ENCODE data around the gene CAMKK2. TPM values are rescaled to one million over a fixed set of nuclear protein-coding genes. Genes with fewer than 3 reads are reported as not detected.
A peak's percentile ranks its signal among the peaks of the same experiment; 100 is the strongest.

Gene CAMKK2
- total and polyA plus RNA-seq, 2 of the 4 experiments (the other 2 are of a cell fraction): 15.2 to 24.7 TPM

- Histone ChIP-seq H3K4me2 (ENCODE audit: low read depth, low read length) (peak overlapping the region; percentile 11; the same call in 1 of the 2 replicates), H3K36me3 (ENCODE audit: control insufficient read depth, insufficient read depth, low read length) (no peaks in the 10 kb centered on the region), H2AK9ac (replicated peaks; ENCODE audit: low read depth, low read length, poor library complexity) (no peak overlapping the region), H3K56ac (ENCODE audit: extremely low read depth, insufficient read depth, low read length) (no peak overlapping the region; the same call in 1 of the 2 replicates), H3K23ac (ENCODE audit: low read depth, low read length) (peak overlapping the region; percentile 21; the same call in 1 of the 2 replicates), H2AK5ac (ENCODE audit: low read depth, low read length) (no peak overlapping the region; the same call in 1 of the 2 replicates), H3K4ac (ENCODE audit: low read depth, low read length) (peak overlapping the region; percentile 68; the same call in 1 of the 2 replicates), H3K9me3 (ENCODE audit: control insufficient read depth, insufficient read depth, low read length) (no peaks in the 10 kb centered on the region), H3K18ac (ENCODE audit: low read depth, low read length) (peak overlapping the region; percentile 88; the same call in 1 of the 2 replicates), H3K79me1 (ENCODE audit: low read depth in 1 of 2, low read length in 2 of 2) (no peaks in the 10 kb centered on the region), H2BK5ac (ENCODE audit: low read depth, low read length, poor library complexity, severe bottlenecking) (peak overlapping the region; percentile 53), H2AFZ (replicated peaks; ENCODE audit: low read length, poor library complexity) (no peak overlapping the region), H3K14ac (replicated peaks; ENCODE audit: low read depth, low read length) (peak overlapping the region; percentile 32; the same call in 1 of the 2 replicates), H3K27me3 (ENCODE audit: control insufficient read depth, insufficient read depth, low read length) (no peaks in the 10 kb centered on the region), H2BK20ac (ENCODE audit: low read depth, low read length) (peak overlapping the region; percentile 67), H3K27ac (ENCODE audit: insufficient read depth, low read length) (peak overlapping the region; percentile 93), H2BK15ac (ENCODE audit: low read depth, low read length) (peak overlapping the region; percentile 37; the same call in 1 of the 3 replicates), H3K9me1 (ENCODE audit: insufficient read depth, low read length) (peaks cover 22% of the 10 kb centered on the region), H4K8ac (ENCODE audit: low read depth in 2 of 2, low read length in 2 of 2) (peak overlapping the region in 1 of 2 experiments; percentile 83; a peak in 2 of 4 replicates), H3K9ac (ENCODE audit: low read depth, low read length) (no peak overlapping the region), H4K91ac (ENCODE audit: insufficient read depth, low read depth, low read length) (0 out of 2 replicates have a peak overlapping the region, but pooled peaks have one; percentile 10), H3K4me1 (ENCODE audit: control insufficient read depth, insufficient read depth, low read length) (peaks cover 15% of the 10 kb centered on the region), H3K4me3 (ENCODE audit: insufficient read depth, low read depth, low read length) (no peak overlapping the region; the same call in 1 of the 2 replicates), H4K20me1 (ENCODE audit: insufficient read depth, low read length) (no peaks in the 10 kb centered on the region), H2BK120ac (ENCODE audit: low read depth, low read length) (peak overlapping the region; percentile 62), H4K5ac (ENCODE audit: low read depth, low read length) (no peak overlapping the region)
- intact Hi-C loops (cut with micrococcal nuclease) (no loop called here), in situ Hi-C loops (cut with MboI; ENCODE audit: low sequenced_read_pairs) (no loop called here), dilution Hi-C loops (cut with HindIII; ENCODE audit: low sequenced_read_pairs, unreplicated experiment) (no loop called here)
- ChIA-PET POLR2A (ENCODE audit: unreplicated experiment) (no interaction called here), CTCF (interaction anchor here (0.7 kb wide), 1 partner anchor 26 kb away, joined by 3 read pairs; no protein-coding TSS in a partner anchor)
- 0 out of 2 replicates have a peak, but pooled peaks have one; percentile 10 for TF ChIP-seq MAZ (IDR thresholded peaks at IDR 0.05; ENCODE audit: borderline replicate concordance, low read depth, low read length)
- peak; percentile 84 for TF ChIP-seq CEBPB (IDR thresholded peaks at IDR 0.05; ENCODE audit: low read depth, low read length)
- peak; percentile 57 for TF ChIP-seq BHLHE40 (IDR thresholded peaks at IDR 0.05; ENCODE audit: low read depth, low read length)
- TF ChIP-seq MAFK (IDR thresholded peaks at IDR 0.05; ENCODE audit: low read depth, low read length): peak; percentile 50
- TF ChIP-seq CHD1 (IDR thresholded peaks at IDR 0.05; ENCODE audit: low read depth, low read length): no peak
- TF ChIP-seq RAD21 (IDR thresholded peaks at IDR 0.05; ENCODE audit: low read length): no peak
- TF ChIP-seq FOS (IDR thresholded peaks at IDR 0.05; ENCODE audit: low read depth, low read length): peak; percentile 75
- TF ChIP-seq USF2 (IDR thresholded peaks at IDR 0.05; ENCODE audit: low read depth, low read length): peak; percentile 86
- DNase-seq: peak; percentile 97
- peak; percentile 93 for ATAC-seq (ENCODE audit: low read depth)
- no CpG with 5 or more reads among the region's 2 CpGs for WGBS, 2 experiments (ENCODE audit: extremely low coverage in 2 of 2, insufficient read length in 1 of 2)
- BruUV-seq (replicated peaks): no TSS peak
Measured at GRCh38 chr12:121190523-121191031, 105.9 kb downstream of the CAMKK2 start.
